Calu3 (cell line): ENCODE measurements around the gene ITGB4. TPM values are rescaled to one million over a fixed set of nuclear protein-coding genes. Genes with fewer than 3 reads are reported as not detected.

Experiments
- BruUV-seq: library from RNA; stranded (reverse); fragments of 400-500 nt; replicated peaks from 2 replicates; lab custom pipeline; 2021; lab: Mats Ljungman, UMichigan
- CTCF ChIA-PET: fragments of 300-600 bp; sonication (Branson Sonifier 250); formaldehyde crosslinking; loops from one replicate; lab custom pipeline; 2022; ENCODE audit warnings: antibody characterized with exemption; lab: Charles Lee
- DNase-seq: peaks from one replicate; pipeline ENCODE4 v3.0.0; 2022
- H3K27ac Mint-ChIP-seq: one replicate; pipeline ENCODE4 v1.8.0; 2022; ENCODE audit warnings: mixed read lengths; ENCODE audit not compliant: unreplicated experiment
- H3K27me3 Mint-ChIP-seq: one replicate; pipeline ENCODE4 v1.8.0; 2022; ENCODE audit warnings: mixed read lengths; ENCODE audit not compliant: unreplicated experiment
- H3K36me3 Mint-ChIP-seq: one replicate; pipeline ENCODE4 v1.8.0; 2022; ENCODE audit warnings: mild to moderate bottlenecking, moderate library complexity, mixed read lengths; ENCODE audit not compliant: insufficient read depth, unreplicated experiment
- H3K4me1 Mint-ChIP-seq: one replicate; pipeline ENCODE4 v1.8.0; 2022; ENCODE audit warnings: mild to moderate bottlenecking, low read depth, mixed read lengths; ENCODE audit not compliant: unreplicated experiment
- H3K4me3 Mint-ChIP-seq: one replicate; pipeline ENCODE4 v1.8.0; 2022; ENCODE audit warnings: mild to moderate bottlenecking, low read depth, moderate library complexity, mixed read lengths; ENCODE audit not compliant: unreplicated experiment
- H3K9me3 Mint-ChIP-seq: one replicate; pipeline ENCODE4 v1.8.0; 2022; ENCODE audit warnings: low read depth, mixed read lengths; ENCODE audit not compliant: unreplicated experiment
- CTCF ChIP-seq: fragments of 200-600 bp; IDR thresholded peaks from one replicate; pipeline ENCODE4 v1.8.0; 2022; ENCODE audit warnings: antibody characterized with exemption; ENCODE audit not compliant: unreplicated experiment
- intact Hi-C: fragments of 100-400 bp; cut with micrococcal nuclease; formaldehyde crosslinking; loops from one replicate; pipeline ENCODE4 v1.10.0; 2022; ENCODE audit not compliant: unreplicated experiment
- total RNA-seq: library from RNA; stranded (reverse); gene quantifications from 2 replicates; pipeline ENCODE4 v1.2.3, GENCODE V29; 2022

The ITGB4 gene
- total RNA-seq, 1 experiment from 2014 or later = 253 TPM

DNA sequence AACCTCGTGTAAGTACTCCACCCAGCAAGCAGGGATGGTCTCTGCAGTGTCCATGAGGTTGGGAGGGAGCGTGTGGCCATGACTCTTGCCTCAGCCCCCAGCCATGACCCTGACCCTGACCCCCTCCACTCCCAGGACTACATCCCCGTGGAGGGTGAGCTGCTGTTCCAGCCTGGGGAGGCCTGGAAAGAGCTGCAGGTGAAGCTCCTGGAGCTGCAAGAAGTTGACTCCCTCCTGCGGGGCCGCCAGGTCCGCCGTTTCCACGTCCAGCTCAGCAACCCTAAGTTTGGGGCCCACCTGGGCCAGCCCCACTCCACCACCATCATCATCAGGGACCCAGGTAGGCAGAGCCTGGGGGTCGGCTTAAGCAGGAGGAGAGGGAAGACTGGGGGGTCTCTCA lies 27.4 kb downstream of the ITGB4 start:
- no TSS peak for BruUV-seq
- Mint-ChIP-seq H3K4me3 (no peak overlapping the region), H3K4me1 (no peaks in the 10 kb centered on the region), H3K36me3 (peaks cover 56% of the 10 kb centered on the region), H3K27me3 (no peaks in the 10 kb centered on the region), H3K9me3 (no peaks in the 10 kb centered on the region), H3K27ac (no peak overlapping the region)
- no peak for DNase-seq
- intact Hi-C loops = no loop called here
- CTCF ChIA-PET = interaction anchor here (0.6 to 2.0 kb wide), 7 partner anchors 27 to 131 kb away, joined by 3 to 17 read pairs (median 9); partner anchors contain the start of genes ITGB4 and SMIM5
- no peak for TF ChIP-seq CTCF

DNA sequence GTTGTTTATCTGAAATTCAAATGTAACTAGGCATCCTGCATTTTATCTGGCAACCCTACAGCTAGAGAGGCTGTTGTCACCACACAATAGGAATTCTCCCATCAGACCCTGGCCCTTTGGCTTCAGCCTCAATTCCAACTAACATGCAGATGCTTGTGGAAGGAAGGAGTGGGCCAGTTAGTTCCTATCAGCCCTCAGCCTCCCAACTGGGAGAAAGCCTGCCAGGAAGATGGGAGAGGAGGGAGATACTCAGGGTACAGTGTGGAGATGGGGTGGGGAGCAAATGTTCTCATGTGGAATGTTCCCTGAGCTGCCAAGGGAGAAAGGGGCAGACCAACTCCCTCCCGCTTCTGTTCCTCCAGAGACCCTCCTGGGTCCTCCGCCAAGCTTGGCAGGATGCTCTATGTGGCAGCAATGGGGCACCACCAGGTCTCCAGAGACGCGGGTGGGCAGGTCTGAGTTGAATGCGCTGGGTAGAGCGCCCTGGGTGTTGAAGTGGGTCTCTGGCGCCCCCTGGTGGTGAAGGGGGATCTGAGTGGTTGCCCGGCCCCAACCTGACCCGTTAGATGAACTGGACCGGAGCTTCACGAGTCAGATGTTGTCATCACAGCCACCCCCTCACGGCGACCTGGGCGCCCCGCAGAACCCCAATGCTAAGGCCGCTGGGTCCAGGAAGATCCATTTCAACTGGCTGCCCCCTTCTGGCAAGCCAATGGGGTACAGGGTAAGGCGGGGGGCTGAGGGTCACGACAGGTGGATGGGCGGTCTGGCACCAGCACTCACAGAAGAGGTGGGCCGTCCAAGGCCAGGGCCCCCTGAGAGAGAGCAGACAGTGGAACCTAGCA lies 28.5 kb downstream of the ITGB4 start:
- peaks cover 5% of the 10 kb centered on the region for H3K4me1 Mint-ChIP-seq
- peaks cover 51% of the 10 kb centered on the region for H3K36me3 Mint-ChIP-seq
- H3K4me3 Mint-ChIP-seq = no peak overlapping the region
- no peak overlapping the region for H3K27ac Mint-ChIP-seq
- peak; percentile 75 for DNase-seq
- no peaks in the 10 kb centered on the region for H3K27me3 Mint-ChIP-seq
- CTCF ChIA-PET = interaction anchor here (0.6 to 2.0 kb wide), 5 partner anchors 30 to 116 kb away, joined by 3 to 7 read pairs (median 4); partner anchors contain the start of gene SMIM5
- intact Hi-C loops = no loop called here
- no TSS peak for BruUV-seq
- no peaks in the 10 kb centered on the region for H3K9me3 Mint-ChIP-seq
- TF ChIP-seq CTCF = peak; percentile 94

DNA sequence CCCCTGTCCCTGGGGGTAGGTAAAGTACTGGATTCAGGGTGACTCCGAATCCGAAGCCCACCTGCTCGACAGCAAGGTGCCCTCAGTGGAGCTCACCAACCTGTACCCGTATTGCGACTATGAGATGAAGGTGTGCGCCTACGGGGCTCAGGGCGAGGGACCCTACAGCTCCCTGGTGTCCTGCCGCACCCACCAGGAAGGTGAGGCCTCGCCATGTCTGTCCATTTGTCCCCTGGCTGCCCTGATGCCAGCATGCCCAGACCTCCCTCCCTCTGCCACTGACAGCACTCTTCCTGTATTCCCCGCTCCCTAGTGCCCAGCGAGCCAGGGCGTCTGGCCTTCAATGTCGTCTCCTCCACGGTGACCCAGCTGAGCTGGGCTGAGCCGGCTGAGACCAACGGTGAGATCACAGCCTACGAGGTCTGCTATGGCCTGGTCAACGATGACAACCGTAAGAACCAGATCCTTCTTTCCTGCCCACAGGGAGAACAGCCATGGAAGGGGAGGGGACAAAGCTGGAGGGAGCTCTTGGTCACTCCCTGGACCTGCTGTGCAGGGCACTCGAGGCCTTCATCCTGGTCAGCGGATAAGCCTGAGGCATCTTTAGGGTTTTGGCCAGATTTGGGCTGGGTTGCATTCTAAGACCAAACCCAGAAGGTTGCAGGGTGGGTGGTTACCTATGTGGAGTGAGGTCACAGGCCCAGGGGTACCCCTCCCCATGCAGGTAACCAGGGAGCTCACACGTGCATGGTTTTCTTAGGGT lies 29.6 kb downstream of the ITGB4 start:
- BruUV-seq = no TSS peak
- Mint-ChIP-seq H3K4me3 (no peak overlapping the region), H3K27ac (no peak overlapping the region), H3K36me3 (peaks cover 56% of the 10 kb centered on the region), H3K27me3 (no peaks in the 10 kb centered on the region), H3K9me3 (no peaks in the 10 kb centered on the region), H3K4me1 (peaks cover 8% of the 10 kb centered on the region)
- intact Hi-C loops = no loop called here
- CTCF ChIA-PET = interaction anchor here (0.6 to 2.0 kb wide), 4 partner anchors 29 to 117 kb away, joined by 3 to 7 read pairs (median 4); partner anchors contain the start of gene SMIM5
- TF ChIP-seq CTCF = no peak
- no peak for DNase-seq

DNA sequence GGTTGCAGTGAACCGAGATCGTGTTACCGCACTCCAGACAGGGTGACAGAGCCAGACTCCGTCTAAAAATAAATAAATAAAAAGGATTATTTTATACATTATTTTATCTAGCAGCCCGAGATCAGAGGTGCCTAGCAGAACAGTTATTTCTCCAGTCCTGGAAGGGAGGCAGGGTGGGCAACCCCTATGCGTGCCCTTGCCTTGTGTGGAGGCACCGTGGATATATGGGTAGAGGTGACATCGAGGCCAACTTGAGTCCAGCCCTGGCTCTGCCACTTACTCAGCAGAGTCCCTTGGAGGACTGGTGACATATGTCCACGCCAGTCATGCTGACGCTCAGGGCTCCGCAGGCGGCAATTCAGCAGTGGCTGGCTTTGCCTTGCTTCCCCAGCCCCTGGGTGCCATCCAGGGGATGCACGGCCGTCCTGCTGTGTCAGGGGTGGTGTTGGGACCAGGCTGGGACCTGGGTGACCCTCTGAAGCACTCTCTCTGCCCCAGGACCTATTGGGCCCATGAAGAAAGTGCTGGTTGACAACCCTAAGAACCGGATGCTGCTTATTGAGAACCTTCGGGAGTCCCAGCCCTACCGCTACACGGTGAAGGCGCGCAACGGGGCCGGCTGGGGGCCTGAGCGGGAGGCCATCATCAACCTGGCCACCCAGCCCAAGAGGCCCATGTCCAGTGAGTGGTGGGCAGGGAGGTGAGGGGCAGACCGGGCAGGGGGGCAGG lies 30.6 kb downstream of the ITGB4 start:
- TF ChIP-seq CTCF = no peak
- no peak overlapping the region for H3K27ac Mint-ChIP-seq
- CTCF ChIA-PET = no interaction called here
- DNase-seq = no peak
- H3K4me3 Mint-ChIP-seq = no peak overlapping the region
- H3K9me3 Mint-ChIP-seq = no peaks in the 10 kb centered on the region
- no TSS peak for BruUV-seq
- peaks cover 8% of the 10 kb centered on the region for H3K4me1 Mint-ChIP-seq
- H3K36me3 Mint-ChIP-seq = peaks cover 62% of the 10 kb centered on the region
- intact Hi-C loops = no loop called here
- H3K27me3 Mint-ChIP-seq = no peaks in the 10 kb centered on the region
